ENCODE data around the gene ATRIP.
"Not testable (repeated sequence)": the region's sequence is repeated elsewhere in the genome, so short reads cannot be mapped to it uniquely, and the experiment has no call there.

ATRIP gene

GRCh38 chr3:48436855-48437254, 9.7 kb upstream of the ATRIP start:
- no peak for DNase-seq (ENCODE audit: low read depth in 2 of 2)

GRCh38 chr3:48437812-48438211, 8.7 kb upstream of the ATRIP start:
- DNase-seq (ENCODE audit: low read depth in 2 of 2) = no peak

GRCh38 chr3:48439820-48440589, 6.5 kb upstream of the ATRIP start, which contains the start of the genes CCDC51 and TMA7:
Gene CCDC51 (minus strand): TSS chr3:48440119. CDS start chr3:48435128, 4,991 bp downstream.
Gene TMA7 (plus strand): TSS chr3:48440257. CDS start chr3:48440297, 40 bp downstream.
- DNase-seq (ENCODE audit: low read depth in 2 of 2) = peak; percentile 98 to 99

GRCh38 chr3:48440590-48440958, 6.0 kb upstream of the ATRIP start:
- DNase-seq (ENCODE audit: low read depth in 2 of 2) = no peak

DNA sequence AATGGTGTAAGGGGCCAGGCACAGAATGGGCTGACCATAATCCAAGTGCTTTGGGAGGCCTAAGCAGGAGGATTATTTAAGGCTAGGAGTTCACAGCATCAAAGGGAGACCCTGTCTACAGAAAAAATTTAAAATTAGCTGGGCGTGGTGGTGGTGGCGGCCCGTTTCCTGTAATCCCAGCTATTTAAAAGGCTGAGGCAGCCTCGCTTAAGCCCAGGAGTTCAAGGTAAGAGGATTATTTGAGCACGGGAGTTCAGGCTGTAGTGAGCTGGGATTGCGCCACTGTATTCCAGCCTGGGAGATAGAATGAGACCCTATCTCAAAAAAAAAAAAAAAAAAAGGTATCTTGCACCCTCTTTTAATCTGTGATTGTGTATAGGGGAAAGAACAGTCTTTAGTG, 4.6 kb upstream of the ATRIP start:
- DNase-seq (ENCODE audit: low read depth in 2 of 2) = no peak

DNA sequence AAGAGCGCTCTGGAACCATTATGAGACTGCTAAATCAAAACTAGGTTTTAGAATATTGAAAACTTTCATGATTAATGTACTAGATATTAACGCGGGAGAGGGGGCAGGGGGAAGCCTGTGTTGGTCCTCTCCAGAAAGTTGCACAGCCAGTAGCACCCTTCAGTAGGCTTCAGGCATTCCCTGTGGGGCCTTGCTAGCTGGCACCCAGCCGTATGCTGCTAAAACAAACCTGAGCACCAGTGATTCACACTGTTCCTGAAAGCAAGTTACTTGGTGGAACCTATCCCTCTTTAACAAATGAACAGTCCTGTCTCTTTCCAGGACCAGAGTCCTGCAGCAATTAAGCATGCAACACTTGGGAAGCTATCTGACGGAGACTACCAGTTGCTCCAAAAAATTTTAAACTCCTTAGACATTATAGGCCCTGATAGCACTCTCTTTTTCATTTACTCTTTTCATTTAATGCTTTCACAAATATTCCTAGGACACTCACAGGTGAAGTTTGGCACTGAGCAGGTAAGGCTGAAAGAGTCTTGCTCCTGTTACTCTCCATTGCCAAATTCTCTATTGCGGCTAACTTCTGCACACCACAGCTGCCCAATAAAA, 1.2 kb upstream of the ATRIP start:
- no peak for DNase-seq (ENCODE audit: low read depth in 2 of 2)

- DNase-seq (ENCODE audit: low read depth in 2 of 2) = no peak
Measured at GRCh38 chr3:48446043-48446424, 503 bp upstream of the ATRIP start.

- DNase-seq (ENCODE audit: low read depth in 2 of 2) = no peak
Measured at GRCh38 chr3:48451270-48451669, 4.7 kb downstream of the ATRIP start.

- no peak for DNase-seq (ENCODE audit: low read depth in 2 of 2)
Measured at GRCh38 chr3:48456456-48456855, 9.9 kb downstream of the ATRIP start.

DNA sequence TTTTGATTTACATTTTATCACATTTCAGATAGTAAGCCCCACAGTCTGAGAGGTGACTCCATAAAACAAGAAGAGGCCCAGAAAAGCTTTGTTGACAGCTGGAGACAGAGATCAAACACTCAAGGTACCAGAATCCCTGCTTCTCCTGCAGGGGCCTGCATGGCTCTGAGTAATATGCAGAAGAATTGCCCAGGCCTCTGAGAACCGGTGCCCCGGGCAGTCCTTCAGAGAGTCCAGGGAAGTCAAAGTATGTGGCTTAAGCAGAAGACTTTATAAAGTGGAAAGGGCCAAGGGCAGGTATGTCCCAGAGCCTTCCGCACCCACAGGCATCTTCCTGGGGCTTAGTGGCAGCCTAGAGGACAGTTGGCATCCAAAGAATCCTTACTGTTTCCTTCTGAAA, 12.8 kb downstream of the ATRIP start:
- no peak for DNase-seq (ENCODE audit: low read depth in 2 of 2)

DNA sequence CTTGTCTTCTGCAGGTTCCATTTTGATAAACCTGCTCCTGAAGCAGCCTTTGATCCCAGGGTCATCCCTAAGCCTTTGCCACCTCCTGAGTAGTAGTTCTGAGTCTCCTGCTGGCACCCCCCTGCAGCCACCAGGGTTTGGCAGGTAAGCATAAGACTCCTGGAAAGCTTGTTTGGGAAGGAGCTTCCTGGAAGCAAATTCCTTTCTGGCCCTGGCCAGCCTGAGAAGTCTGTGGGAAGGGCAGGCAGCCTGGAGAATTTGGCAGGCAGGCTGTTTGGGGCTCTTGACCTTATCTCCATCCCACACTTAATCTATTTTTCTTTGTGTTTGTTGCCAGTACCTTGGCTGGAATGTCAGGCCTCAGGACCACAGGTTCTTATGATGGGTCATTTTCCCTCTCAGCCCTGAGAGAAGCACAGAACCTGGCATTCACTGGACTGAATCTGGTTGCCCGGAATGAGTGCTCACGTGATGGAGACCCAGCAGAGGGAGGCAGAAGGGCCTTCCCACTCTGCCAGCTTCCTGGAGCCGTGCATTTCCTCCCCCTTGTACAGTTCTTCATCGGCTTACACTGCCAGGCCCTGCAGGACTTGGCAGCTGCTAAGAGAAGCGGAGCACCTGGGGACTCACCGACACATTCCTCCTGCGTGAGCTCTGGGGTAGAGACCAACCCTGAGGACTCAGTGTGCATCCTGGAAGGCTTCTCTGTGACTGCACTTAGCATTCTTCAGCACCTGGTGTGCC, 13.4 kb downstream of the ATRIP start:
- no peak for DNase-seq (ENCODE audit: low read depth in 2 of 2)

DNA sequence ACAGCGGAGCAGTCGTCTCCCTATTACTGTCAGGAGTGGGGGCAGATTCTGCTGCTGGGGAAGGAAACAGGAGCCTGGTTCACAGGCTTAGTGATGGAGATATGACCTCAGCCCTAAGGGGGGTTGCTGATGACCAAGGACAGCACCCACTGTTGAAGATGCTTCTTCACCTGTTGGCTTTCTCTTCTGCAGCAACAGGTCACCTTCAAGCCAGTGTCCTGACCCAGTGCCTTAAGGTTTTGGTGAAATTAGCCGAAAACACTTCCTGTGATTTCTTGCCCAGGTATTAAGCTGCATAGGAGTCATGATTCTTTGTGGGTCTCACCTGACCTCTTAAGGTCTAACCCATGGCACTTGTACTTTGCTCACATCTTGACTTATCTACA, 14.0 kb downstream of the ATRIP start:
- DNase-seq (ENCODE audit: low read depth in 2 of 2) = no peak

DNA sequence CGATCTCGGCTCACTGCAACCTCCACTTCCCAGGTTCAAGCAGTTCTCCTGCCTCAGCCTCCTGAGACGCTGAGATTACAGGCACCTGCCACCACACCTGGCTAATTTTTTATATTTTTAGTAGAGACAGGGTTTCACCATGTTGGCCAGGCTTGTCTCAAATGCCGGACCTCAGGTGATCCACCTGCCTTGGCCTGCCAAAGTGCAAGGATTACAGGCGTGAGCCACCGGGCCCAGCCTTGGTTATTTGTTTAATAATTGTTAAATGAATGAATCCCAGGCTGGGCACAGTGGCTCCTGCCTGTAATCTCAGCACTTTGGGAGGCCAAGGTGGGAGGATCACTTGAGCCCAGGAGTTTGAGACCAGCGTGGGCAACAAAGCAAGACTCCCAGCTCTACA, 15.2 kb downstream of the ATRIP start:
- not testable (repeated sequence) for DNase-seq (ENCODE audit: low read depth in 2 of 2)

GRCh38 chr3:48463703-48464102, 17.2 kb downstream of the ATRIP start:
- DNase-seq (ENCODE audit: low read depth in 2 of 2) = no peak

- DNase-seq (ENCODE audit: low read depth in 2 of 2) = no peak
Measured at GRCh38 chr3:48464713-48465221, 18.2 kb downstream of the ATRIP start.

GRCh38 chr3:48465237-48465530, 18.6 kb downstream of the ATRIP start:
- no peak for DNase-seq (ENCODE audit: low read depth in 2 of 2)

GRCh38 chr3:48465531-48466378, 19.2 kb downstream of the ATRIP start:
- peak; percentile 64 to 73 for DNase-seq (ENCODE audit: low read depth in 2 of 2)

- DNase-seq (ENCODE audit: low read depth in 2 of 2) = no peak
Measured at GRCh38 chr3:48466386-48467109, 20.0 kb downstream of the ATRIP start.

- DNase-seq (ENCODE audit: low read depth in 2 of 2) = no peak
Measured at GRCh38 chr3:48467110-48467454, 20.5 kb downstream of the ATRIP start.

DNA sequence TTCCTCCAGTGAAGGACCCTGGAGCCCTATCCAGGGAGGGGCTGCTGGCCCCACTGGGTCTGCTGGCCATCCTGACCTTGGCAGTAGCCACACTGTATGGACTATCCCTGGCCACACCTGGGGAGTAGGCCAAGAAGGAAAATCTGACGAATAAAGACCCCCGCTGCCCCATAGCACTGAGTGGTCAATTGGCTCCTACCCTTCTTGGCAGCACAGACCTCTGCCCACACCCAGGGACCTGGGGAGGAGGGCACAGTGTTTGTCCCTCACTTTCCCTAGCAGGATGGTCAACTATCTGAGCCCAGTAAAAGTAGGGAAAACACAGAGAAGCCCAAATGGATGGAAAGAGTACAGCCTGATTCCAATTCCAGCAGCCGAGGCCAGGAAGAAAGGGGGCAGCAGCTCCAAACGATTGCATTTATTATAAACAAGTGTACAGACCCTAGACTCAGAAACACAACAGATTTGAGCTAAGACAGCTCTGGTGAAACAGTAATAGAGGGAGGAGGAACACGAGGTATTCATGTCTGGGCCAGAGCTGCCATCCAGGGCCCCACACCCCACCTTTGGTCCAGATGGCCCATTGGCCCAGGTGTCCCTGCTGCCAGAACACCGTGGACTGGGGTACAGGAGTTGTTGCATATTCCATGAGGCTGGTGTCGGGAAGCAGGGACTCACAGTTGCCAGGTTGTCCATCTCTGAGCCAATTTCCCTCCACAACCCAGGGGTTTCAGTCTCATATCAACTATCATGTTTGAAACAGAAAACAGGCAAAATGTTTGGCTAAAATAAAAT, 21.1 kb downstream of the ATRIP start:
- no peak for DNase-seq (ENCODE audit: low read depth in 2 of 2)

Measured in stimulated activated CD4-positive, alpha-beta T cell treated with anti-CD3 and anti-CD28 coated beads, Interleukin-12 subunit alpha, Interleukin-12 subunit beta, amount 100 ng/mL, for 24 hours (primary cell).